ENCODE data around the gene RS1.

RS1 gene

DNA sequence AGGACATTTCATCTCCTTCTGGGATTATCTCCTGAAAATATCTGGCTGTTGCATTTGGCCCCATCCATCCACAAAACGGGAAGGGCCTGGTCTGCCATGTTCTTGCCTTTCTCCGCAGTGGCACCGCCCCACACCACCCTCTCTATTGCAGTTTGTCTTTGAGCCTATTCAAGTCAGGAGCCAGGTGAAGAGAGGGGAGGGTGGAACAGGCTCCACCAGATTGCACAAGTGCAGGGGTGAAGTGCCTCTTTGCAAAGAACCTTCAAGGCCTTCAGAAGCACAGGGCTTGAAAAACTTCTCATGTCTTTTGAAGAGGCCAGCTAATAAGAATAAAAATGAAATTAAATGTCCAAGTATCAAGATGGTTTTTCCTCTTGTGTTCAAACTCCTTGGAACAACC lies 28.7 kb downstream of the RS1 start:
- no peak for TF ChIP-seq GABPA (IDR thresholded peaks at IDR 0.05; ENCODE audit: low read depth)
- TF ChIP-seq SPI1 (IDR thresholded peaks at IDR 0.05; ENCODE audit: borderline replicate concordance, low read depth), result no peak
- TF ChIP-seq CTCF (IDR thresholded peaks at IDR 0.05; ENCODE audit: insufficient read depth, low read length), result no peak
- TF ChIP-seq POLR2AphosphoS5 (IDR thresholded peaks at IDR 0.05; ENCODE audit: low read depth), result no peak
- TF ChIP-seq, protein P1, sequence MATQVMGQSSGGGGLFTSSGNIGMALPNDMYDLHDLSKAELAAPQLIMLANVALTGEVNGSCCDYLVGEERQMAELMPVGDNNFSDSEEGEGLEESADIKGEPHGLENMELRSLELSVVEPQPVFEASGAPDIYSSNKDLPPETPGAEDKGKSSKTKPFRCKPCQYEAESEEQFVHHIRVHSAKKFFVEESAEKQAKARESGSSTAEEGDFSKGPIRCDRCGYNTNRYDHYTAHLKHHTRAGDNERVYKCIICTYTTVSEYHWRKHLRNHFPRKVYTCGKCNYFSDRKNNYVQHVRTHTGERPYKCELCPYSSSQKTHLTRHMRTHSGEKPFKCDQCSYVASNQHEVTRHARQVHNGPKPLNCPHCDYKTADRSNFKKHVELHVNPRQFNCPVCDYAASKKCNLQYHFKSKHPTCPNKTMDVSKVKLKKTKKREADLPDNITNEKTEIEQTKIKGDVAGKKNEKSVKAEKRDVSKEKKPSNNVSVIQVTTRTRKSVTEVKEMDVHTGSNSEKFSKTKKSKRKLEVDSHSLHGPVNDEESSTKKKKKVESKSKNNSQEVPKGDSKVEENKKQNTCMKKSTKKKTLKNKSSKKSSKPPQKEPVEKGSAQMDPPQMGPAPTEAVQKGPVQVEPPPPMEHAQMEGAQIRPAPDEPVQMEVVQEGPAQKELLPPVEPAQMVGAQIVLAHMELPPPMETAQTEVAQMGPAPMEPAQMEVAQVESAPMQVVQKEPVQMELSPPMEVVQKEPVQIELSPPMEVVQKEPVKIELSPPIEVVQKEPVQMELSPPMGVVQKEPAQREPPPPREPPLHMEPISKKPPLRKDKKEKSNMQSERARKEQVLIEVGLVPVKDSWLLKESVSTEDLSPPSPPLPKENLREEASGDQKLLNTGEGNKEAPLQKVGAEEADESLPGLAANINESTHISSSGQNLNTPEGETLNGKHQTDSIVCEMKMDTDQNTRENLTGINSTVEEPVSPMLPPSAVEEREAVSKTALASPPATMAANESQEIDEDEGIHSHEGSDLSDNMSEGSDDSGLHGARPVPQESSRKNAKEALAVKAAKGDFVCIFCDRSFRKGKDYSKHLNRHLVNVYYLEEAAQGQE (IDR thresholded peaks at IDR 0.05; ENCODE audit: insufficient replicate concordance, low read depth), result no peak
- H3K27ac ChIP-seq (replicated peaks), result no peak overlapping the region
- H3K4me3 ChIP-seq (replicated peaks; ENCODE audit: insufficient read depth, low read length), result no peak overlapping the region
- no peak for DNase-seq (ENCODE audit: low read depth in 1 of 2, low spot score in 1 of 2)
- no peaks in the 10 kb centered on the region for H3K27me3 ChIP-seq (ENCODE audit: insufficient read depth, poor library complexity, severe bottlenecking)

GRCh38 chrX:18640686-18641085 lies 31.2 kb downstream of the RS1 start:
- H3K27me3 ChIP-seq (ENCODE audit: insufficient read depth, poor library complexity, severe bottlenecking), result no peaks in the 10 kb centered on the region
- no peak for DNase-seq (ENCODE audit: low read depth in 1 of 2, low spot score in 1 of 2)
- H3K27ac ChIP-seq (replicated peaks), result no peak overlapping the region
- H3K4me3 ChIP-seq (replicated peaks; ENCODE audit: insufficient read depth, low read length), result no peak overlapping the region
- TF ChIP-seq CTCF (IDR thresholded peaks at IDR 0.05; ENCODE audit: insufficient read depth, low read length) (no peak), GABPA (IDR thresholded peaks at IDR 0.05; ENCODE audit: low read depth) (no peak), SPI1 (IDR thresholded peaks at IDR 0.05; ENCODE audit: borderline replicate concordance, low read depth) (no peak), POLR2AphosphoS5 (IDR thresholded peaks at IDR 0.05; ENCODE audit: low read depth) (no peak)
- TF ChIP-seq, protein P1 (IDR thresholded peaks at IDR 0.05; ENCODE audit: insufficient replicate concordance, low read depth), result no peak

- Histone ChIP-seq H3K27me3 (ENCODE audit: insufficient read depth, poor library complexity, severe bottlenecking) (no peaks in the 10 kb centered on the region), H3K4me3 (replicated peaks; ENCODE audit: insufficient read depth, low read length) (no peak overlapping the region), H3K27ac (replicated peaks) (no peak overlapping the region)
- DNase-seq (ENCODE audit: low read depth in 1 of 2, low spot score in 1 of 2), result no peak
- TF ChIP-seq SPI1 (IDR thresholded peaks at IDR 0.05; ENCODE audit: borderline replicate concordance, low read depth) (no peak), POLR2AphosphoS5 (IDR thresholded peaks at IDR 0.05; ENCODE audit: low read depth) (no peak), CTCF (IDR thresholded peaks at IDR 0.05; ENCODE audit: insufficient read depth, low read length) (no peak), GABPA (IDR thresholded peaks at IDR 0.05; ENCODE audit: low read depth) (no peak)
- TF ChIP-seq, protein P1 (IDR thresholded peaks at IDR 0.05; ENCODE audit: insufficient replicate concordance, low read depth), result no peak
Observed at GRCh38 chrX:18639280-18639679, 32.6 kb downstream of the RS1 start.
